IMR-90 (cell line): Measurements from ENCODE around the gene CDC45. TPM values are rescaled to one million over a fixed set of nuclear protein-coding genes. Genes with fewer than 3 reads are reported as not detected.

Source experiments
- ATAC-seq: fragments of 200-7000 bp; cut with Tn5 transposase; 2 replicates; pipeline ENCODE4 v1.9.1; 2020; ENCODE audit warnings: low read depth, mild to moderate bottlenecking, moderate library complexity
- BruUV-seq: library from RNA; stranded (reverse); fragments of 400-500 nt; replicated peaks from 2 replicates; lab custom pipeline; 2021; lab: Mats Ljungman, UMichigan
- CTCF ChIA-PET: fragments of 300-600 bp; formaldehyde crosslinking; extraction: SDS; loops from one replicate; lab custom pipeline; 2021; ENCODE audit warnings: antibody characterized with exemption; lab: Yijun Ruan, JAX
- POLR2A ChIA-PET: fragments of 300-600 bp; sonication (Branson Sonifier 250); formaldehyde crosslinking; loops from one replicate; lab custom pipeline; 2022; ENCODE audit warnings: antibody characterized with exemption; ENCODE audit not compliant: unreplicated experiment; lab: Charles Lee
- DNase-seq: peaks from one replicate; pipeline ENCODE4 v3.0.0; 2013
- H2AFZ ChIP-seq: replicated peaks from 2 replicates; pipeline ENCODE3; 2013; ENCODE audit warnings: low read length, mild to moderate bottlenecking; ENCODE audit not compliant: poor library complexity
- H2AK5ac ChIP-seq: 2 replicates; pipeline ENCODE4 v1.6.1; 2013; ENCODE audit warnings: low read depth, low read length, inconsistent platforms
- H2AK9ac ChIP-seq: replicated peaks from 2 replicates; pipeline ENCODE3; 2013; ENCODE audit warnings: mild to moderate bottlenecking, low read depth, low read length, moderate library complexity; ENCODE audit not compliant: poor library complexity
- H2BK120ac ChIP-seq: 2 replicates; pipeline ENCODE4 v1.6.1; 2013; ENCODE audit warnings: low read depth, low read length, inconsistent platforms
- H2BK15ac ChIP-seq: 3 replicates; pipeline ENCODE4 v1.6.1; 2013; ENCODE audit warnings: low read depth, low read length, inconsistent platforms
- H2BK20ac ChIP-seq: 2 replicates; pipeline ENCODE4 v1.6.1; 2013; ENCODE audit warnings: low read depth, mild to moderate bottlenecking, inconsistent platforms, low read length, moderate library complexity
- H2BK5ac ChIP-seq: 2 replicates; pipeline ENCODE4 v1.6.1; 2013; ENCODE audit warnings: mild to moderate bottlenecking, low read depth, low read length, inconsistent platforms; ENCODE audit not compliant: poor library complexity, severe bottlenecking
- H3K14ac ChIP-seq: replicated peaks from 2 replicates; pipeline ENCODE4 v1.6.1; 2013; ENCODE audit warnings: low read depth, low read length, inconsistent platforms
- H3K18ac ChIP-seq: 2 replicates; pipeline ENCODE4 v1.6.1; 2013; ENCODE audit warnings: low read depth, low read length, control low read depth
- H3K23ac ChIP-seq: 2 replicates; pipeline ENCODE4 v1.6.1; 2013; ENCODE audit warnings: low read depth, low read length, inconsistent platforms
- H3K27ac ChIP-seq: 2 replicates; pipeline ENCODE4 v1.5.1; 2013; ENCODE audit warnings: mild to moderate bottlenecking, control low read depth, low read length; ENCODE audit not compliant: insufficient read depth
- H3K27me3 ChIP-seq: 2 replicates; pipeline ENCODE4 v1.6.1; 2013; ENCODE audit warnings: low read length; ENCODE audit not compliant: control insufficient read depth, insufficient read depth
- H3K36me3 ChIP-seq: 2 replicates; pipeline ENCODE4 v1.6.1; 2013; ENCODE audit warnings: low read length, mixed read lengths; ENCODE audit not compliant: control insufficient read depth, insufficient read depth
- H3K4ac ChIP-seq: 2 replicates; pipeline ENCODE4 v1.6.1; 2013; ENCODE audit warnings: low read depth, low read length, inconsistent platforms
- H3K4me1 ChIP-seq: 2 replicates; pipeline ENCODE4 v1.6.1; 2013; ENCODE audit warnings: low read length, mixed read lengths; ENCODE audit not compliant: control insufficient read depth, insufficient read depth
- H3K4me2 ChIP-seq: 2 replicates; pipeline ENCODE4 v1.6.1; 2013; ENCODE audit warnings: low read depth, mild to moderate bottlenecking, control low read depth, low read length, moderate library complexity
- H3K4me3 ChIP-seq: 2 replicates; pipeline ENCODE4 v1.5.1; 2013; ENCODE audit warnings: low read depth, mild to moderate bottlenecking, control low read depth, low read length, moderate library complexity; ENCODE audit not compliant: insufficient read depth
- H3K56ac ChIP-seq: 2 replicates; pipeline ENCODE4 v1.6.1; 2013; ENCODE audit warnings: low read length, inconsistent platforms; ENCODE audit not compliant: insufficient read depth; ENCODE audit errors: extremely low read depth
- H3K79me1 ChIP-seq, 2 experiments: 2 replicates each; pipeline ENCODE4 v1.6.1; 2013; ENCODE audit warnings: low read length in 2 of 2, inconsistent platforms in 1 of 2, low read depth in 1 of 2
- H3K9ac ChIP-seq: 2 replicates; pipeline ENCODE4 v1.6.1; 2013; ENCODE audit warnings: low read depth, low read length, control low read depth
- H3K9me1 ChIP-seq: 2 replicates; pipeline ENCODE4 v1.6.1; 2013; ENCODE audit warnings: low read length, inconsistent platforms; ENCODE audit not compliant: insufficient read depth
- H3K9me3 ChIP-seq: 2 replicates; pipeline ENCODE4 v1.6.1; 2013; ENCODE audit warnings: low read length; ENCODE audit not compliant: control insufficient read depth, insufficient read depth
- H4K20me1 ChIP-seq: 2 replicates; pipeline ENCODE4 v1.6.1; 2013; ENCODE audit warnings: low read length, inconsistent platforms; ENCODE audit not compliant: insufficient read depth
- H4K5ac ChIP-seq: 2 replicates; pipeline ENCODE4 v1.6.1; 2013; ENCODE audit warnings: mild to moderate bottlenecking, low read depth, low read length, control low read depth
- H4K8ac ChIP-seq, 2 experiments: 2 replicates each; pipeline ENCODE4 v1.6.1; 2013; ENCODE audit warnings: low read depth in 2 of 2, low read length in 2 of 2, control low read depth in 1 of 2, inconsistent platforms in 1 of 2
- H4K91ac ChIP-seq: 2 replicates; pipeline ENCODE4 v1.6.1; 2013; ENCODE audit warnings: low read depth, low read length, inconsistent platforms; ENCODE audit not compliant: insufficient read depth
- CHD1 ChIP-seq: IDR thresholded peaks from 2 replicates; pipeline ENCODE4 v1.6.1; 2012; ENCODE audit warnings: low read depth, low read length, improper control_type of control experiment
- MAFK ChIP-seq: IDR thresholded peaks from 2 replicates; pipeline ENCODE4 v1.6.1; 2012; ENCODE audit warnings: low read depth, low read length, improper control_type of control experiment
- MAZ ChIP-seq: IDR thresholded peaks from 2 replicates; pipeline ENCODE4 v1.6.1; 2012; ENCODE audit warnings: low read depth, mild to moderate bottlenecking, low read length, improper control_type of control experiment, moderate library complexity, borderline replicate concordance
- WGBS, 2 experiments: methylation state at CpG; one replicate each; pipeline versions ENCODE4 v1.1.5 to v1.1.7; 2013; ENCODE audit warnings: missing lambda C conversion rate in 2 of 2; ENCODE audit not compliant: insufficient read length in 1 of 2; ENCODE audit errors: extremely low coverage in 2 of 2; 5-methylcytosine and 5-hydroxymethylcytosine counted together
- dilution Hi-C: fragments of 300-500 bp; cut with HindIII; formaldehyde crosslinking; loops from one replicate; pipeline ENCODE4 v1.14.3; 2018; ENCODE audit warnings: low sequenced_read_pairs; ENCODE audit not compliant: unreplicated experiment
- in situ Hi-C: fragments of 300-500 bp; cut with MboI; formaldehyde crosslinking; loops from 3 replicates; pipeline ENCODE4 v1.14.3; 2019; ENCODE audit warnings: low sequenced_read_pairs, inconsistent platforms, mixed read lengths
- intact Hi-C: fragments of 100-400 bp; cut with micrococcal nuclease; formaldehyde crosslinking; loops from 2 replicates; pipeline ENCODE4 v1.10.0; 2022
- polyA plus RNA-seq, 3 experiments: library from polyadenylated mRNA; depleted of rRNA; stranded (reverse); fragments of >200 nt; gene quantifications; 2 replicates each; pipeline ENCODE4 v1.2.3, GENCODE V29; 2012; ENCODE audit warnings: low replicate concordance in 1 of 3
- total RNA-seq: library from RNA; depleted of rRNA; stranded (reverse); fragments of >200 nt; gene quantifications from 2 replicates; pipeline ENCODE4 v1.2.3, GENCODE V29; 2012

The CDC45 gene
- total and polyA plus RNA-seq, 2 of the 4 experiments (the other 2 are of a cell fraction), result 22.7 to 44.6 TPM

DNA sequence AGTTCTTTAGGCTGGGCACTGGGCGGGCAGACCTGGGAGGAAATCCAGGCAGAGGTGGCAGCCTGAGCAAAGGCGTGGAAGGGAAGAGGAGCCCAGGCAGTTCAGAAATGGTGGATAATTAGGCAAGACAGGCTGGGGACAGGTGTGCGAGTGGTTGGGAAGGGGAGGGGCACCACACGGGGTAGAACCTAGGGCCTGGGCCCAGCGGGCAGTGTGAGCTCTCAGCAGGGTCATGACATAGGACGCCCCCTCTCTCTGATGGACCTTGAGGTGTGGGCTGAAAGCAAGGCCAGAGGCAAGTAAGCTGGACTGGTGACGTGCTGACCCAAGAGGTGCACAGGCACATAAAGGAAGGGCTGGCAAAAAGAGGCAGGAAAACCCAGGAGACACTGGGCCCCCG lies 7.5 kb upstream of the CDC45 start:
- Histone ChIP-seq H3K18ac (no peak overlapping the region), H4K91ac (no peak overlapping the region), H3K27ac (no peak overlapping the region), H3K27me3 (no peaks in the 10 kb centered on the region), H2BK5ac (no peak overlapping the region), H4K20me1 (peaks cover 52% of the 10 kb centered on the region), H2BK20ac (no peak overlapping the region), H3K23ac (no peak overlapping the region), H3K36me3 (peaks cover 74% of the 10 kb centered on the region), H2BK120ac (no peak overlapping the region), H4K5ac (no peak overlapping the region), H3K79me1 (peaks cover 26 to 64% of the 10 kb centered on the region in 2 experiments), H3K4me3 (no peak overlapping the region), H3K9ac (no peak overlapping the region), H3K9me1 (peaks cover 5% of the 10 kb centered on the region), H3K56ac (no peak overlapping the region), H2AK9ac (no peak overlapping the region), H3K9me3 (no peaks in the 10 kb centered on the region), H2BK15ac (no peak overlapping the region), H2AFZ (no peak overlapping the region), H3K4me1 (no peaks in the 10 kb centered on the region; the same call in 1 of the 2 replicates), H3K4me2 (no peak overlapping the region), H2AK5ac (no peak overlapping the region), H3K14ac (no peak overlapping the region), H3K4ac (no peak overlapping the region), H4K8ac (no peak overlapping the region)
- BruUV-seq, result no TSS peak
- 95% methylated on average over 3 of the region's 8 CpGs; no CpG with 5 or more reads in 1 of the 2 experiments for WGBS, 2 experiments
- dilution Hi-C loops (no loop called here), in situ Hi-C loops (no loop called here), intact Hi-C loops (no loop called here)
- ChIA-PET CTCF (no interaction called here), POLR2A (no interaction called here)
- no peak for DNase-seq
- TF ChIP-seq MAZ (no peak), MAFK (no peak), CHD1 (no peak)
- ATAC-seq, result no peak
